Kidney (tissue), 14 donors: Measurements from ENCODE around the gene CD72. TPM values are rescaled to one million over a fixed set of nuclear protein-coding genes. Genes with fewer than 3 reads are reported as not detected.
"Not testable (repeated sequence)": the region's sequence is repeated elsewhere in the genome, so short reads cannot be mapped to it uniquely, and the experiment has no call there.

Experiments
- DNase-seq, 5 donors: peaks; one replicate each; pipeline ENCODE4 v3.0.0-alpha.2; 2013 to 2020
- FAIRE-seq: peaks from 2 replicates; lab custom pipeline; 2012; peaks lifted over from hg19 to GRCh38; lab: Jason Lieb, UNC
- H3K27ac ChIP-seq, 2 donors: one replicate each; pipeline ENCODE4 v1.7.0; 2013; ENCODE audit warnings: low read depth in 2 of 2, low read length in 2 of 2, inconsistent platforms in 1 of 2
- H3K27me3 ChIP-seq: one replicate; pipeline ENCODE4 v1.7.1; 2013; ENCODE audit warnings: low read length, inconsistent platforms; ENCODE audit not compliant: control insufficient read depth, insufficient read depth
- H3K36me3 ChIP-seq, 3 donors: one replicate each; pipeline versions ENCODE4 v1.7.0 to v1.7.1; 2013; ENCODE audit warnings: low read length in 3 of 3, control low read depth in 1 of 3, inconsistent platforms in 1 of 3; ENCODE audit not compliant: insufficient read depth in 3 of 3, control insufficient read depth in 2 of 3
- H3K4me1 ChIP-seq, 3 donors: one replicate each; pipeline versions ENCODE4 v1.7.0 to v1.7.1; 2013; ENCODE audit warnings: low read length in 3 of 3, inconsistent platforms in 1 of 3, low read depth in 1 of 3; ENCODE audit not compliant: control insufficient read depth in 2 of 3, insufficient read depth in 2 of 3
- H3K4me3 ChIP-seq, 3 donors: one replicate each; pipeline versions ENCODE4 v1.7.0 to v1.8.1; 2013; ENCODE audit warnings: low read length in 3 of 3, control low read depth in 1 of 3, inconsistent platforms in 1 of 3
- H3K9ac ChIP-seq, 3 donors: one replicate each; pipeline versions ENCODE4 v1.7.0 to v1.7.1; 2013; ENCODE audit warnings: low read length in 3 of 3, control low read depth in 1 of 3, inconsistent platforms in 1 of 3
- H3K9me3 ChIP-seq, 3 donors: one replicate each; pipeline versions ENCODE4 v1.7.0 to v1.7.1; 2013; ENCODE audit warnings: low read length in 3 of 3, control low read depth in 1 of 3, inconsistent platforms in 1 of 3; ENCODE audit not compliant: control insufficient read depth in 2 of 3, insufficient read depth in 1 of 3
- intact Hi-C: fragments of 100-400 bp; cut with DNase I; formaldehyde crosslinking; loops from one replicate; pipeline ENCODE4 v1.11.1; 2022
- polyA plus RNA-seq: library from polyadenylated mRNA; stranded (reverse); fragments of 350-450 nt; fragmentation: Illumina TruSeq; extraction: RNeasy Lipid Tissue Mini Kit (QIAGEN cat#74804); gene quantifications from one replicate; pipeline ENCODE4 v1.2.3, GENCODE V29; 2014; ENCODE audit warnings: low read depth, low replicate concordance; ENCODE audit not compliant: insufficient read depth
- total RNA-seq: library from RNA; stranded (reverse); fragmentation: NEBNext Ultra II Directional; extraction: Animal tissue kit (Norgen Biotek cat#: 25700); gene quantifications from one replicate; pipeline ENCODE4 v1.2.1, GENCODE V29; 2021
- TF ChIP-seq, protein P1 (sequence below): IDR thresholded peaks from 3 replicates; pipeline ENCODE4 v1.5.1; 2012; ENCODE audit warnings: mild to moderate bottlenecking, moderate library complexity, borderline replicate concordance; ENCODE audit not compliant: insufficient read depth; ENCODE audit errors: extremely low read depth
- donor health status: control.
- donor health status: control.
- donor health status: control.
- donor health status: control.
- donor health status: control.
- donor health status: DM: yes; HTN: yes; CAD: no.
- donor health status: Normal renal cell carcinoma (clear cell type).

The CD72 gene
- total and polyA plus RNA-seq, 2 donors from 2014 or later = 2.3 to 7.1 TPM

DNA sequence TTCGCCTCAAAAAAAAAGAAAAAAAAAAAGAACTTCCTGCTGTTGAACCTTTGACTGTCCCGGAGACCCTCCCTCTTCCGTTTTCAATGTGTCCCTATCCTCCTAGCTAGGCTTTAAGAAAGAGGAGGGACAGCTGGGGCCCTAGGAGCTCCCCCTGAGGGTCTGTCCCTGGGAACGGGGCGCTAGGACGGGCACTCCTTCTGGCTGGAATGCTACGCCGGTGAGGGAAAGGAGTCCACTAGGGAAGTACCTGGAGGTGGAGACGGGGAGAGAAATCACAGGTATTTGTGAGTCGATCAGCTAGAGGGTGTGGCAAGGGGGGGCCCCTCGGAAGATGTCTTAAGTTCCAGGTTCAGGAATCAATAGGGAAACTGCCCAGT, 27.9 kb upstream of the CD72 start:
- TF ChIP-seq, protein P1, sequence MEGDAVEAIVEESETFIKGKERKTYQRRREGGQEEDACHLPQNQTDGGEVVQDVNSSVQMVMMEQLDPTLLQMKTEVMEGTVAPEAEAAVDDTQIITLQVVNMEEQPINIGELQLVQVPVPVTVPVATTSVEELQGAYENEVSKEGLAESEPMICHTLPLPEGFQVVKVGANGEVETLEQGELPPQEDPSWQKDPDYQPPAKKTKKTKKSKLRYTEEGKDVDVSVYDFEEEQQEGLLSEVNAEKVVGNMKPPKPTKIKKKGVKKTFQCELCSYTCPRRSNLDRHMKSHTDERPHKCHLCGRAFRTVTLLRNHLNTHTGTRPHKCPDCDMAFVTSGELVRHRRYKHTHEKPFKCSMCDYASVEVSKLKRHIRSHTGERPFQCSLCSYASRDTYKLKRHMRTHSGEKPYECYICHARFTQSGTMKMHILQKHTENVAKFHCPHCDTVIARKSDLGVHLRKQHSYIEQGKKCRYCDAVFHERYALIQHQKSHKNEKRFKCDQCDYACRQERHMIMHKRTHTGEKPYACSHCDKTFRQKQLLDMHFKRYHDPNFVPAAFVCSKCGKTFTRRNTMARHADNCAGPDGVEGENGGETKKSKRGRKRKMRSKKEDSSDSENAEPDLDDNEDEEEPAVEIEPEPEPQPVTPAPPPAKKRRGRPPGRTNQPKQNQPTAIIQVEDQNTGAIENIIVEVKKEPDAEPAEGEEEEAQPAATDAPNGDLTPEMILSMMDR = no peak
- intact Hi-C loops = no loop called here

GRCh38 chr9:35645736-35646135, 27.5 kb upstream of the CD72 start:
- intact Hi-C loops, DNase-seq, FAIRE-seq, H3K36me3 ChIP-seq, H3K9me3 ChIP-seq, H3K4me1 ChIP-seq, H3K27me3 ChIP-seq: not testable (repeated sequence)
- peak overlapping the region; percentile 74 to 97 (median 84) for H3K4me3 ChIP-seq
- H3K9ac ChIP-seq = peak overlapping the region; percentile 38 to 83 (median 68)
- H3K27ac ChIP-seq = peak overlapping the region; percentile 88

More for the DNA sequence above, 27.9 kb upstream of the CD72 start:
- Histone ChIP-seq H3K9me3 (no peaks in the 10 kb centered on the region), H3K4me3 (peak overlapping the region; percentile 74 to 97 (median 84)), H3K9ac (peak overlapping the region; percentile 38 to 83 (median 68)), H3K36me3 (no peaks in the 10 kb centered on the region), H3K27ac (peak overlapping the region; percentile 88), H3K27me3 (no peaks in the 10 kb centered on the region), H3K4me1 (peaks cover 0 to 3% (median 0%) of the 10 kb centered on the region in 3 donors)
- FAIRE-seq (no peak), DNase-seq (peak in 4 of 5 donors; percentile 71 to 89 (median 86))

DNA sequence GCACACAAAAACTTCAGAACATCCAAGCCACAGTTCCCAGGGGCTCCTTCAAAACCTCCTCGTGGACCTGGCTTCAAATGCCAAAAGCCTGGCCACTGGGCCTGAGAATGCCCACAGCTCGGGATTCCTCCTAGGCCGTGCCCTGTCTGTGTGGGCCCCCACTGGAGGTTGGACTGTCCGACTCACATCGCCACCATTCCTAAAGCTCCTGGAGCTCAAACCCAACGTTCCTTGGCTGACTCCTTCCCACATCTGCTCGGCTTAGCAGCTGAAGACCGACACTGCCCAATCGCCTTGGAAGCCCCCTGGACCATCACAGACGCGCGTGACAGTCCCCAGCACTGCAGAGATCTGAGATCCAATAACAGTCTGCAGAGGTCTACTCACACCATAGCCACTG, 24.8 kb upstream of the CD72 start:
- Histone ChIP-seq H3K4me1 (peaks cover 0 to 3% (median 0%) of the 10 kb centered on the region in 3 donors), H3K36me3 (no peaks in the 10 kb centered on the region), H3K9me3 (no peaks in the 10 kb centered on the region), H3K27me3 (no peaks in the 10 kb centered on the region), H3K4me3 (no peak overlapping the region), H3K27ac (no peak overlapping the region), H3K9ac (no peak overlapping the region)
- intact Hi-C loops = no loop called here
- DNase-seq (no peak), FAIRE-seq (no peak)
- TF ChIP-seq, protein P1 = no peak

GRCh38 chr9:35641478-35641877, 23.3 kb upstream of the CD72 start:
- H3K36me3 ChIP-seq, FAIRE-seq, intact Hi-C loops, H3K9me3 ChIP-seq, H3K4me3 ChIP-seq, H3K4me1 ChIP-seq, H3K9ac ChIP-seq, DNase-seq, H3K27ac ChIP-seq, H3K27me3 ChIP-seq: not testable (repeated sequence)

GRCh38 chr9:35640431-35640830, 22.2 kb upstream of the CD72 start:
- H3K4me3 ChIP-seq, intact Hi-C loops, H3K4me1 ChIP-seq, H3K9ac ChIP-seq, DNase-seq, H3K36me3 ChIP-seq, H3K27me3 ChIP-seq, H3K9me3 ChIP-seq, H3K27ac ChIP-seq, FAIRE-seq: not testable (repeated sequence)
